H9 (cell line): Measurements from ENCODE around the gene MARCHF6. TPM values are rescaled to one million over a fixed set of nuclear protein-coding genes. Genes with fewer than 3 reads are reported as not detected.

ENCODE experiments used
- DNase-seq: peaks from one replicate; pipeline ENCODE4 v3.0.0-alpha.2; 2017
- H2AFZ ChIP-seq: one replicate; pipeline ENCODE4 v1.6.1; 2013; ENCODE audit warnings: mild to moderate bottlenecking, low read length, control low read depth, moderate library complexity
- H2AK5ac ChIP-seq: 2 replicates; pipeline ENCODE4 v1.6.1; 2013; ENCODE audit warnings: low read length, control low read depth, mixed read lengths; ENCODE audit not compliant: insufficient read length
- H2BK120ac ChIP-seq: one replicate; pipeline ENCODE4 v1.6.1; 2013; ENCODE audit warnings: low read depth, mild to moderate bottlenecking, low read length, control low read depth, inconsistent platforms; ENCODE audit not compliant: poor library complexity, severe bottlenecking
- H2BK12ac ChIP-seq: 2 replicates; pipeline ENCODE4 v1.6.1; 2013; ENCODE audit warnings: low read length, control low read depth, mixed read lengths, low read depth; ENCODE audit not compliant: insufficient read length
- H2BK15ac ChIP-seq: 2 replicates; pipeline ENCODE4 v1.6.1; 2013; ENCODE audit warnings: low read depth, low read length, control low read depth
- H2BK20ac ChIP-seq: one replicate; pipeline ENCODE4 v1.6.1; 2013; ENCODE audit warnings: low read depth, mild to moderate bottlenecking, low read length, control low read depth, inconsistent platforms; ENCODE audit not compliant: poor library complexity, severe bottlenecking
- H2BK5ac ChIP-seq: 2 replicates; pipeline ENCODE4 v1.6.1; 2013; ENCODE audit warnings: low read length, control low read depth, mixed read lengths; ENCODE audit not compliant: insufficient read length
- H3K14ac ChIP-seq: 2 replicates; pipeline ENCODE4 v1.6.1; 2013; ENCODE audit warnings: low read length, control low read depth; ENCODE audit not compliant: insufficient read depth
- H3K18ac ChIP-seq: 2 replicates; pipeline ENCODE4 v1.6.1; 2013; ENCODE audit warnings: low read depth, mild to moderate bottlenecking, mixed read lengths, low read length, control low read depth; ENCODE audit not compliant: insufficient read length
- H3K23ac ChIP-seq: 2 replicates; pipeline ENCODE4 v1.6.1; 2013; ENCODE audit warnings: low read length, control low read depth, mixed read lengths, low read depth; ENCODE audit not compliant: insufficient read length
- H3K23me2 ChIP-seq: 2 replicates; pipeline ENCODE4 v1.6.1; 2013; ENCODE audit warnings: low read depth, mild to moderate bottlenecking, mixed read lengths, low read length, control low read depth; ENCODE audit not compliant: insufficient read length, poor library complexity, severe bottlenecking
- H3K27ac ChIP-seq: 2 replicates; pipeline ENCODE4 v1.5.1; 2013; ENCODE audit warnings: low read length, control low read depth, mixed read lengths, low read depth; ENCODE audit not compliant: insufficient read length
- H3K27me3 ChIP-seq: 2 replicates; pipeline ENCODE4 v1.6.1; 2013; ENCODE audit warnings: low read length, control low read depth, inconsistent platforms; ENCODE audit not compliant: insufficient read depth
- H3K4ac ChIP-seq: 2 replicates; pipeline ENCODE4 v1.6.1; 2013; ENCODE audit warnings: low read depth, mild to moderate bottlenecking, control low read depth, inconsistent platforms, low read length, moderate library complexity
- H3K4me1 ChIP-seq: 2 replicates; pipeline ENCODE4 v1.6.1; 2013; ENCODE audit warnings: low read length, control low read depth, inconsistent platforms; ENCODE audit not compliant: insufficient read depth
- H3K4me2 ChIP-seq: 2 replicates; pipeline ENCODE4 v1.6.1; 2013; ENCODE audit warnings: low read length, control low read depth, mixed read lengths; ENCODE audit not compliant: insufficient read length, insufficient read depth
- H3K56ac ChIP-seq: 2 replicates; pipeline ENCODE4 v1.6.1; 2013; ENCODE audit warnings: low read depth, mild to moderate bottlenecking, mixed read lengths, low read length, control low read depth; ENCODE audit not compliant: insufficient read length
- H3K79me1 ChIP-seq: 2 replicates; pipeline ENCODE4 v1.6.1; 2013; ENCODE audit warnings: low read depth, mild to moderate bottlenecking, moderate library complexity, low read length, control low read depth, inconsistent platforms; ENCODE audit not compliant: insufficient read depth, poor library complexity, severe bottlenecking
- H3K79me2 ChIP-seq: 2 replicates; pipeline ENCODE4 v1.6.1; 2013; ENCODE audit warnings: low read length, control low read depth, inconsistent platforms; ENCODE audit not compliant: insufficient read depth
- H3K9ac ChIP-seq: 2 replicates; pipeline ENCODE4 v1.6.1; 2013; ENCODE audit warnings: low read length, control low read depth, mixed read lengths; ENCODE audit not compliant: insufficient read length; ENCODE audit errors: extremely low read depth
- H3K9me3 ChIP-seq: one replicate; pipeline ENCODE4 v1.6.1; 2013; ENCODE audit warnings: low read depth, low read length, inconsistent platforms; ENCODE audit not compliant: control insufficient read depth
- H3T11ph ChIP-seq: one replicate; pipeline ENCODE4 v1.6.1; 2013; ENCODE audit warnings: mild to moderate bottlenecking, low read length, control low read depth, inconsistent platforms
- H4K20me1 ChIP-seq: one replicate; pipeline ENCODE4 v1.6.1; 2013; ENCODE audit not compliant: control insufficient read depth, insufficient read length, insufficient read depth
- H4K5ac ChIP-seq: 2 replicates; pipeline ENCODE4 v1.6.1; 2013; ENCODE audit warnings: low read depth, mild to moderate bottlenecking, mixed read lengths, low read length, control low read depth; ENCODE audit not compliant: insufficient read length
- H4K8ac ChIP-seq: replicated peaks from 2 replicates; pipeline ENCODE4 v1.6.1; 2013; ENCODE audit warnings: low read length, control low read depth, mixed read lengths, low read depth; ENCODE audit not compliant: insufficient read length
- H4K91ac ChIP-seq: 2 replicates; pipeline ENCODE4 v1.6.1; 2013; ENCODE audit warnings: low read depth, mild to moderate bottlenecking, moderate library complexity, mixed read lengths, low read length, control low read depth; ENCODE audit not compliant: insufficient read length
- H3K27ac Mint-ChIP-seq, 3 experiments: 2 replicates in 2 of 3; 3 replicates in 1 of 3; pipeline ENCODE4 v1.8.0; 2020 to 2021; ENCODE audit warnings: mixed read lengths in 3 of 3, mild to moderate bottlenecking in 1 of 3, moderate library complexity in 1 of 3
- H3K27me3 Mint-ChIP-seq: 2 replicates; pipeline ENCODE4 v1.8.0; 2021; ENCODE audit warnings: low read depth, mild to moderate bottlenecking, moderate library complexity, mixed read lengths
- H3K36me3 Mint-ChIP-seq, 3 experiments: 2 replicates in 2 of 3; 3 replicates in 1 of 3; pipeline ENCODE4 v1.8.0; 2020 to 2021; ENCODE audit warnings: low read depth in 3 of 3, mixed read lengths in 3 of 3; ENCODE audit not compliant: insufficient read depth in 1 of 3
- H3K4me1 Mint-ChIP-seq, 2 experiments: 2 replicates each; pipeline ENCODE4 v1.8.0; 2020; ENCODE audit warnings: mixed read lengths in 2 of 2
- H3K4me3 Mint-ChIP-seq, 2 experiments: 2 replicates in 1 of 2; 3 replicates in 1 of 2; pipeline ENCODE4 v1.8.0; 2020 to 2021; ENCODE audit warnings: mild to moderate bottlenecking in 2 of 2, mixed read lengths in 2 of 2, moderate library complexity in 1 of 2
- H3K9me3 Mint-ChIP-seq, 2 experiments: 2 replicates in 1 of 2; 3 replicates in 1 of 2; pipeline ENCODE4 v1.8.0; 2020; ENCODE audit warnings: mild to moderate bottlenecking in 2 of 2, mixed read lengths in 2 of 2, moderate library complexity in 1 of 2
- CTCF ChIP-seq: fragments of 200-600 bp; sonication (generic); conservative IDR thresholded peaks from 3 replicates; pipeline ENCODE4 v1.8.0; 2021; ENCODE audit warnings: antibody characterized with exemption, mild to moderate bottlenecking
- WGBS: extraction: QIAGEN DNeasy Blood & Tissue Kit; methylation state at CpG from one replicate; pipeline ENCODE4 v1.1.7; 2013; ENCODE audit warnings: missing lambda C conversion rate, low lambda C conversion rate, mixed read lengths; ENCODE audit not compliant: insufficient read length; ENCODE audit errors: extremely low coverage; 5-methylcytosine and 5-hydroxymethylcytosine counted together
- total RNA-seq: library from RNA; stranded (reverse); gene quantifications from 2 replicates; pipeline ENCODE4 v1.2.1, GENCODE V29; 2021

MARCHF6 gene
- total RNA-seq, 1 experiment from 2014 or later: 118 TPM

GRCh38 chr5:10366310-10367272, 13.1 kb downstream of the MARCHF6 start:
- H4K20me1 ChIP-seq: no peaks in the 10 kb centered on the region
- Mint-ChIP-seq H3K27me3 (no peaks in the 10 kb centered on the region), H3K27ac (no peak overlapping the region; a peak in 1 of 7 replicates), H3K4me1 (peaks cover 18 to 22% of the 10 kb centered on the region in 2 experiments), H3K4me3 (no peak overlapping the region), H3K36me3 (peaks cover 0 to 4% (median 3%) of the 10 kb centered on the region in 3 experiments; a peak in 2 of 7 replicates), H3K9me3 (no peaks in the 10 kb centered on the region)
- H3K23ac ChIP-seq: no peak overlapping the region
- no peak overlapping the region for H2BK12ac ChIP-seq
- H3K79me1 ChIP-seq: peaks cover 7% of the 10 kb centered on the region
- H3K9ac ChIP-seq: no peak overlapping the region
- no peak overlapping the region for H3K27ac ChIP-seq
- no peak overlapping the region for H3K4me2 ChIP-seq
- no peak overlapping the region for H2BK20ac ChIP-seq
- H3K23me2 ChIP-seq: no peaks in the 10 kb centered on the region
- H3T11ph ChIP-seq: no peak overlapping the region
- no peak overlapping the region for H4K8ac ChIP-seq
- no peak overlapping the region for H2BK120ac ChIP-seq
- H3K79me2 ChIP-seq: peaks cover 28% of the 10 kb centered on the region; the same call in 1 of the 2 replicates
- no peak overlapping the region for H3K18ac ChIP-seq
- no peak overlapping the region for H3K4ac ChIP-seq
- no peak overlapping the region for H2AFZ ChIP-seq
- H3K27me3 ChIP-seq: no peaks in the 10 kb centered on the region
- WGBS: no CpG with 5 or more reads among the region's 11 CpGs
- no peak overlapping the region for H3K14ac ChIP-seq
- H2BK15ac ChIP-seq: no peak overlapping the region
- DNase-seq: no peak
- no peaks in the 10 kb centered on the region for H3K9me3 ChIP-seq
- TF ChIP-seq CTCF: no peak
- no peak overlapping the region for H4K5ac ChIP-seq
- H2AK5ac ChIP-seq: no peak overlapping the region
- H2BK5ac ChIP-seq: no peak overlapping the region
- H3K56ac ChIP-seq: no peak overlapping the region
- H3K4me1 ChIP-seq: peaks cover 2% of the 10 kb centered on the region; the same call in 1 of the 2 replicates
- no peak overlapping the region for H4K91ac ChIP-seq
